H9 (cell line): ENCODE measurements around the gene HOXC6. TPM values are rescaled to one million over a fixed set of nuclear protein-coding genes. Genes with fewer than 3 reads are reported as not detected.

Experiments
- DNase-seq: peaks from one replicate; pipeline ENCODE4 v3.0.0-alpha.2; 2017
- H2AFZ ChIP-seq: one replicate; pipeline ENCODE4 v1.6.1; 2013; ENCODE audit warnings: mild to moderate bottlenecking, low read length, control low read depth, moderate library complexity
- H2AK5ac ChIP-seq: 2 replicates; pipeline ENCODE4 v1.6.1; 2013; ENCODE audit warnings: low read length, control low read depth, mixed read lengths; ENCODE audit not compliant: insufficient read length
- H2BK120ac ChIP-seq: one replicate; pipeline ENCODE4 v1.6.1; 2013; ENCODE audit warnings: low read depth, mild to moderate bottlenecking, low read length, control low read depth, inconsistent platforms; ENCODE audit not compliant: poor library complexity, severe bottlenecking
- H2BK12ac ChIP-seq: 2 replicates; pipeline ENCODE4 v1.6.1; 2013; ENCODE audit warnings: low read length, control low read depth, mixed read lengths, low read depth; ENCODE audit not compliant: insufficient read length
- H2BK15ac ChIP-seq: 2 replicates; pipeline ENCODE4 v1.6.1; 2013; ENCODE audit warnings: low read depth, low read length, control low read depth
- H2BK20ac ChIP-seq: one replicate; pipeline ENCODE4 v1.6.1; 2013; ENCODE audit warnings: low read depth, mild to moderate bottlenecking, low read length, control low read depth, inconsistent platforms; ENCODE audit not compliant: poor library complexity, severe bottlenecking
- H2BK5ac ChIP-seq: 2 replicates; pipeline ENCODE4 v1.6.1; 2013; ENCODE audit warnings: low read length, control low read depth, mixed read lengths; ENCODE audit not compliant: insufficient read length
- H3K14ac ChIP-seq: 2 replicates; pipeline ENCODE4 v1.6.1; 2013; ENCODE audit warnings: low read length, control low read depth; ENCODE audit not compliant: insufficient read depth
- H3K18ac ChIP-seq: 2 replicates; pipeline ENCODE4 v1.6.1; 2013; ENCODE audit warnings: low read depth, mild to moderate bottlenecking, mixed read lengths, low read length, control low read depth; ENCODE audit not compliant: insufficient read length
- H3K23ac ChIP-seq: 2 replicates; pipeline ENCODE4 v1.6.1; 2013; ENCODE audit warnings: low read length, control low read depth, mixed read lengths, low read depth; ENCODE audit not compliant: insufficient read length
- H3K23me2 ChIP-seq: 2 replicates; pipeline ENCODE4 v1.6.1; 2013; ENCODE audit warnings: low read depth, mild to moderate bottlenecking, mixed read lengths, low read length, control low read depth; ENCODE audit not compliant: insufficient read length, poor library complexity, severe bottlenecking
- H3K27ac ChIP-seq: 2 replicates; pipeline ENCODE4 v1.5.1; 2013; ENCODE audit warnings: low read length, control low read depth, mixed read lengths, low read depth; ENCODE audit not compliant: insufficient read length
- H3K27me3 ChIP-seq: 2 replicates; pipeline ENCODE4 v1.6.1; 2013; ENCODE audit warnings: low read length, control low read depth, inconsistent platforms; ENCODE audit not compliant: insufficient read depth
- H3K4ac ChIP-seq: 2 replicates; pipeline ENCODE4 v1.6.1; 2013; ENCODE audit warnings: low read depth, mild to moderate bottlenecking, control low read depth, inconsistent platforms, low read length, moderate library complexity
- H3K4me1 ChIP-seq: 2 replicates; pipeline ENCODE4 v1.6.1; 2013; ENCODE audit warnings: low read length, control low read depth, inconsistent platforms; ENCODE audit not compliant: insufficient read depth
- H3K4me2 ChIP-seq: 2 replicates; pipeline ENCODE4 v1.6.1; 2013; ENCODE audit warnings: low read length, control low read depth, mixed read lengths; ENCODE audit not compliant: insufficient read length, insufficient read depth
- H3K56ac ChIP-seq: 2 replicates; pipeline ENCODE4 v1.6.1; 2013; ENCODE audit warnings: low read depth, mild to moderate bottlenecking, mixed read lengths, low read length, control low read depth; ENCODE audit not compliant: insufficient read length
- H3K79me1 ChIP-seq: 2 replicates; pipeline ENCODE4 v1.6.1; 2013; ENCODE audit warnings: low read depth, mild to moderate bottlenecking, moderate library complexity, low read length, control low read depth, inconsistent platforms; ENCODE audit not compliant: insufficient read depth, poor library complexity, severe bottlenecking
- H3K79me2 ChIP-seq: 2 replicates; pipeline ENCODE4 v1.6.1; 2013; ENCODE audit warnings: low read length, control low read depth, inconsistent platforms; ENCODE audit not compliant: insufficient read depth
- H3K9ac ChIP-seq: 2 replicates; pipeline ENCODE4 v1.6.1; 2013; ENCODE audit warnings: low read length, control low read depth, mixed read lengths; ENCODE audit not compliant: insufficient read length; ENCODE audit errors: extremely low read depth
- H3K9me3 ChIP-seq: one replicate; pipeline ENCODE4 v1.6.1; 2013; ENCODE audit warnings: low read depth, low read length, inconsistent platforms; ENCODE audit not compliant: control insufficient read depth
- H3T11ph ChIP-seq: one replicate; pipeline ENCODE4 v1.6.1; 2013; ENCODE audit warnings: mild to moderate bottlenecking, low read length, control low read depth, inconsistent platforms
- H4K20me1 ChIP-seq: one replicate; pipeline ENCODE4 v1.6.1; 2013; ENCODE audit not compliant: control insufficient read depth, insufficient read length, insufficient read depth
- H4K5ac ChIP-seq: 2 replicates; pipeline ENCODE4 v1.6.1; 2013; ENCODE audit warnings: low read depth, mild to moderate bottlenecking, mixed read lengths, low read length, control low read depth; ENCODE audit not compliant: insufficient read length
- H4K8ac ChIP-seq: replicated peaks from 2 replicates; pipeline ENCODE4 v1.6.1; 2013; ENCODE audit warnings: low read length, control low read depth, mixed read lengths, low read depth; ENCODE audit not compliant: insufficient read length
- H4K91ac ChIP-seq: 2 replicates; pipeline ENCODE4 v1.6.1; 2013; ENCODE audit warnings: low read depth, mild to moderate bottlenecking, moderate library complexity, mixed read lengths, low read length, control low read depth; ENCODE audit not compliant: insufficient read length
- H3K27ac Mint-ChIP-seq, 3 experiments: 2 replicates in 2 of 3; 3 replicates in 1 of 3; pipeline ENCODE4 v1.8.0; 2020 to 2021; ENCODE audit warnings: mixed read lengths in 3 of 3, mild to moderate bottlenecking in 1 of 3, moderate library complexity in 1 of 3
- H3K27me3 Mint-ChIP-seq: 2 replicates; pipeline ENCODE4 v1.8.0; 2021; ENCODE audit warnings: low read depth, mild to moderate bottlenecking, moderate library complexity, mixed read lengths
- H3K36me3 Mint-ChIP-seq, 3 experiments: 2 replicates in 2 of 3; 3 replicates in 1 of 3; pipeline ENCODE4 v1.8.0; 2020 to 2021; ENCODE audit warnings: low read depth in 3 of 3, mixed read lengths in 3 of 3; ENCODE audit not compliant: insufficient read depth in 1 of 3
- H3K4me1 Mint-ChIP-seq, 2 experiments: 2 replicates each; pipeline ENCODE4 v1.8.0; 2020; ENCODE audit warnings: mixed read lengths in 2 of 2
- H3K4me3 Mint-ChIP-seq, 2 experiments: 2 replicates in 1 of 2; 3 replicates in 1 of 2; pipeline ENCODE4 v1.8.0; 2020 to 2021; ENCODE audit warnings: mild to moderate bottlenecking in 2 of 2, mixed read lengths in 2 of 2, moderate library complexity in 1 of 2
- H3K9me3 Mint-ChIP-seq, 2 experiments: 2 replicates in 1 of 2; 3 replicates in 1 of 2; pipeline ENCODE4 v1.8.0; 2020; ENCODE audit warnings: mild to moderate bottlenecking in 2 of 2, mixed read lengths in 2 of 2, moderate library complexity in 1 of 2
- CTCF ChIP-seq: fragments of 200-600 bp; sonication (generic); conservative IDR thresholded peaks from 3 replicates; pipeline ENCODE4 v1.8.0; 2021; ENCODE audit warnings: antibody characterized with exemption, mild to moderate bottlenecking
- WGBS: extraction: QIAGEN DNeasy Blood & Tissue Kit; methylation state at CpG from one replicate; pipeline ENCODE4 v1.1.7; 2013; ENCODE audit warnings: missing lambda C conversion rate, low lambda C conversion rate, mixed read lengths; ENCODE audit not compliant: insufficient read length; ENCODE audit errors: extremely low coverage; 5-methylcytosine and 5-hydroxymethylcytosine counted together
- total RNA-seq: library from RNA; stranded (reverse); gene quantifications from 2 replicates; pipeline ENCODE4 v1.2.1, GENCODE V29; 2021

The HOXC6 gene
- total RNA-seq, 1 experiment from 2014 or later: not detected

DNA sequence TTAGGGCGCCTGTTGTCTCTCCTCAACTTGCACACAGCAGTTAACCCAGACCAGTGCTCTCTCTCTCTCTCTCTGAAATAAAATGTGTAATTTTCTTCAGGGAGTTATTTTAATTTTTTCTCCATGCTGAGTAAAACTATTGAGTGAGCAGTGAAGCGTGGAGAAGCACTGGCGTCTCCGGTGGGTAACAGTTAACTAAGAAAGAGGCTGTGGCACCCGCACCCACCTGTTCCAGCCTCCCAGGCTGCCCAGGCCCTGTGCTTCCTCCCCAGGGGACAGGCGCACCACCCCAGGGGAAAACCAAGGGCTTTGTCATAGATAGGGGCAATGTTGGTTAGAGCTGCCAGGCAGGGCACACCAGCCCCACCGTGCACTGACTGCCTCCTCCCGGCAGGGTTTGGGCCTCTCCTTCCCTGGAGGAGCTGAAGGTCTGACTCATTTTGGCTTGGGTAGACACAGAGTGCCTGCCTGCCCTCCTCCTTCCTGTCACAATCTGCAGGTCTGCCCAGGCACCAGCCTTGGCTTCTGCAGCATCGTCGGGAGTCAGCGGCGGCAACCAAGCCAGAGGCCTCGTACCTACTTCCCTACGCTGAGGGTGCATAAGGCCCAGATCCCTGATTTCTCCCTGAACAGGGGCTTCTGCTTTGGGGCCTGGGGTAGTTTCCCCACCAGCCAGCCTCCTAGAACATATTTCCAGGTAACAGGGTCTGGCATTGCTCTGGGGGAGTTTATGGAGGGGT is 8.6 kb downstream of the HOXC6 start:
- WGBS: no CpG with 5 or more reads among the region's 14 CpGs
- H3T11ph ChIP-seq: no peak overlapping the region

More for the DNA sequence above, 8.6 kb downstream of the HOXC6 start:
- peaks cover 99% of the 10 kb centered on the region for H3K27me3 Mint-ChIP-seq
- no peak overlapping the region for H3K23ac ChIP-seq
- peaks cover 0 to 6% (median 0%) of the 10 kb centered on the region in 3 experiments; a peak in 2 of 7 replicates for H3K36me3 Mint-ChIP-seq
- no peak overlapping the region for H3K14ac ChIP-seq
- H3K9me3 Mint-ChIP-seq: peaks cover 7 to 11% of the 10 kb centered on the region in 2 experiments; a peak in 3 of 5 replicates
- H3K27ac Mint-ChIP-seq: no peak overlapping the region
- H3K4me1 ChIP-seq: no peaks in the 10 kb centered on the region
- H3K23me2 ChIP-seq: no peaks in the 10 kb centered on the region
- H3K4ac ChIP-seq: no peak overlapping the region
- H2BK15ac ChIP-seq: no peak overlapping the region
- H2BK20ac ChIP-seq: no peak overlapping the region
- no peaks in the 10 kb centered on the region for H3K79me2 ChIP-seq
- H3K4me1 Mint-ChIP-seq: peaks cover 7 to 16% of the 10 kb centered on the region in 2 experiments
- no peak overlapping the region for H4K91ac ChIP-seq
- H2BK5ac ChIP-seq: no peak overlapping the region
- no peak for DNase-seq
- H3K56ac ChIP-seq: no peak overlapping the region
- H2AFZ ChIP-seq: no peak overlapping the region
- no peak overlapping the region for H3K4me2 ChIP-seq
- no peak overlapping the region for H2BK120ac ChIP-seq
- peaks cover 99% of the 10 kb centered on the region for H3K27me3 ChIP-seq
- no peak overlapping the region for H4K8ac ChIP-seq
- no peak overlapping the region for H4K5ac ChIP-seq
- no peaks in the 10 kb centered on the region for H3K9me3 ChIP-seq
- H3K9ac ChIP-seq: no peak overlapping the region
- H4K20me1 ChIP-seq: no peaks in the 10 kb centered on the region
- H3K27ac ChIP-seq: no peak overlapping the region
- H2BK12ac ChIP-seq: no peak overlapping the region
- no peak overlapping the region; a peak in 1 of 5 replicates for H3K4me3 Mint-ChIP-seq
- no peak overlapping the region for H3K18ac ChIP-seq
- no peak overlapping the region for H2AK5ac ChIP-seq
- TF ChIP-seq CTCF: no peak
- no peaks in the 10 kb centered on the region for H3K79me1 ChIP-seq
